ENCODE results near the gene APCDD1L. TPM values are rescaled to one million over a fixed set of nuclear protein-coding genes. Genes with fewer than 3 reads are reported as not detected.
A peak's percentile ranks its signal among the peaks of the same experiment; 100 is the strongest.

APCDD1L gene
- total RNA-seq, 4 donors from 2014 or later, result 0.23 to 1.2 (median 1.1) TPM

DNA sequence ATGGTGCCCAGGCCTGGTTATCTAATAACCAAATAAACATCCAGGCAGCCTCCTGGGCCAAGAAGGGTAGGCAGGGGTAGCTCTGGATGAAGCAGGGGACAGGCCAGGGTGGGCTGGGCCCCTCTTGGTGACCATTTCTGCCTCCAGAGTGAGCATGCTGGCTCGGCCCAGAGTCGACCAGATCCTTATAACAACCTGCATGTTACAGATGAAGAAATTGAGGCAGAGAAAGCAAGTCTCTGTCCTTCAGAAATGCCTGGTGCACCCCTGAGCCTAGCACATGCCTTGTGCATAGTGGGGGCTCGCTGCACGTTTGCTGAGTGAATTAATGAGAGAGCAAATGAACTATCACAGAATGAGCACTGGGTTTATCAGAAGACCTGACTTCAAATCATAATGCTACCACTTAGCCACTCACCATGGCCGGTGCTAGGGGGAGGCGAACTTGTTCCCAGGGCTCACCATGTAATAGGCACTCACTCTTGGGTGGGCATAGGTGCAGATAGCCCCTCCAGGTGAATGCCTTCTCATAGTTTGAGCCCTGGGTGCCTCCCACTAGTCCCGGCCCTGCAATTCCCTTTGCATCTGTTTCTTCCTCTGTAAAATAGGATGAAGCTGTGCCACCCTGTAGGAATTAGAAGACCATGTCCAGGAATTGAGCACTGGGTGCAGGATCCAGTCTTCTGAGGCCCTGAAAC lies 3.8 kb upstream of the APCDD1L start:
- H3K4me1 ChIP-seq, result peaks cover 12% of the 10 kb centered on the region
- H3K27ac ChIP-seq, result no peak overlapping the region
- H3K9me3 ChIP-seq, result no peaks in the 10 kb centered on the region
- WGBS, result 94% methylated on average over 5 of the region's 7 CpGs
- H3K27me3 ChIP-seq, result peaks cover 23% of the 10 kb centered on the region
- H3K4me3 ChIP-seq, result no peak overlapping the region
- no peak for DNase-seq (ENCODE audit: low spot score in 2 of 2)
- H3K36me3 ChIP-seq, result no peaks in the 10 kb centered on the region
- no peak for TF ChIP-seq EP300 (IDR thresholded peaks at IDR 0.05)
- no peak for TF ChIP-seq POLR2A (IDR thresholded peaks at IDR 0.05)
- no peak for TF ChIP-seq POLR2AphosphoS5 (IDR thresholded peaks at IDR 0.05)
- TF ChIP-seq, protein P1, sequence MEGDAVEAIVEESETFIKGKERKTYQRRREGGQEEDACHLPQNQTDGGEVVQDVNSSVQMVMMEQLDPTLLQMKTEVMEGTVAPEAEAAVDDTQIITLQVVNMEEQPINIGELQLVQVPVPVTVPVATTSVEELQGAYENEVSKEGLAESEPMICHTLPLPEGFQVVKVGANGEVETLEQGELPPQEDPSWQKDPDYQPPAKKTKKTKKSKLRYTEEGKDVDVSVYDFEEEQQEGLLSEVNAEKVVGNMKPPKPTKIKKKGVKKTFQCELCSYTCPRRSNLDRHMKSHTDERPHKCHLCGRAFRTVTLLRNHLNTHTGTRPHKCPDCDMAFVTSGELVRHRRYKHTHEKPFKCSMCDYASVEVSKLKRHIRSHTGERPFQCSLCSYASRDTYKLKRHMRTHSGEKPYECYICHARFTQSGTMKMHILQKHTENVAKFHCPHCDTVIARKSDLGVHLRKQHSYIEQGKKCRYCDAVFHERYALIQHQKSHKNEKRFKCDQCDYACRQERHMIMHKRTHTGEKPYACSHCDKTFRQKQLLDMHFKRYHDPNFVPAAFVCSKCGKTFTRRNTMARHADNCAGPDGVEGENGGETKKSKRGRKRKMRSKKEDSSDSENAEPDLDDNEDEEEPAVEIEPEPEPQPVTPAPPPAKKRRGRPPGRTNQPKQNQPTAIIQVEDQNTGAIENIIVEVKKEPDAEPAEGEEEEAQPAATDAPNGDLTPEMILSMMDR (IDR thresholded peaks at IDR 0.05), result no peak

DNA sequence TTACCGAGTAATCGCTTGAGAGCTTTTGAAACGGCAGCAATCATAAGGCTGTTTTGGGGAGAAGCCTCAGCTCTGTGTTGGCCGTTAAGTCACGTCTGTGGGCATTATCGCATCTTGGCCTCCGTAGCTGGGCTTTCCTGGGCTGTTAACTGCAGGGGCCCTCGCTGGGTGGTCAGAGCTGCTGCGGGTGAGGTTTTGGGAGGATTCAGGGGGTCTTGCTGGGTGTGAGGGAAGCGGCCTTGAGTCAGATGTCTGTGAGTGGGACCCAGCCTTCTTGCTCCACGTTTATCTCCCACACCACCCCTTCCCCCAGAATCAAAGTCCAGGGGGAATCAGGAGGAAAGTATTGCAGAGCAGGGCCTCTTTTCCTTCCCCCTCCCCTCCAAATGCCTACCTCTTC lies 3.2 kb upstream of the APCDD1L start:
- WGBS, result 71% methylated on average over 11 of the region's 11 CpGs
- no peak overlapping the region for H3K27ac ChIP-seq
- H3K4me3 ChIP-seq, result no peak overlapping the region
- DNase-seq (ENCODE audit: low spot score in 2 of 2), result no peak
- H3K27me3 ChIP-seq, result peaks cover 30% of the 10 kb centered on the region
- H3K9me3 ChIP-seq, result no peaks in the 10 kb centered on the region
- H3K4me1 ChIP-seq, result peaks cover 12% of the 10 kb centered on the region
- no peaks in the 10 kb centered on the region for H3K36me3 ChIP-seq
- TF ChIP-seq POLR2A (IDR thresholded peaks at IDR 0.05), result no peak
- TF ChIP-seq, protein P1 (IDR thresholded peaks at IDR 0.05), result no peak
- no peak for TF ChIP-seq POLR2AphosphoS5 (IDR thresholded peaks at IDR 0.05)
- TF ChIP-seq EP300 (IDR thresholded peaks at IDR 0.05), result no peak

DNA sequence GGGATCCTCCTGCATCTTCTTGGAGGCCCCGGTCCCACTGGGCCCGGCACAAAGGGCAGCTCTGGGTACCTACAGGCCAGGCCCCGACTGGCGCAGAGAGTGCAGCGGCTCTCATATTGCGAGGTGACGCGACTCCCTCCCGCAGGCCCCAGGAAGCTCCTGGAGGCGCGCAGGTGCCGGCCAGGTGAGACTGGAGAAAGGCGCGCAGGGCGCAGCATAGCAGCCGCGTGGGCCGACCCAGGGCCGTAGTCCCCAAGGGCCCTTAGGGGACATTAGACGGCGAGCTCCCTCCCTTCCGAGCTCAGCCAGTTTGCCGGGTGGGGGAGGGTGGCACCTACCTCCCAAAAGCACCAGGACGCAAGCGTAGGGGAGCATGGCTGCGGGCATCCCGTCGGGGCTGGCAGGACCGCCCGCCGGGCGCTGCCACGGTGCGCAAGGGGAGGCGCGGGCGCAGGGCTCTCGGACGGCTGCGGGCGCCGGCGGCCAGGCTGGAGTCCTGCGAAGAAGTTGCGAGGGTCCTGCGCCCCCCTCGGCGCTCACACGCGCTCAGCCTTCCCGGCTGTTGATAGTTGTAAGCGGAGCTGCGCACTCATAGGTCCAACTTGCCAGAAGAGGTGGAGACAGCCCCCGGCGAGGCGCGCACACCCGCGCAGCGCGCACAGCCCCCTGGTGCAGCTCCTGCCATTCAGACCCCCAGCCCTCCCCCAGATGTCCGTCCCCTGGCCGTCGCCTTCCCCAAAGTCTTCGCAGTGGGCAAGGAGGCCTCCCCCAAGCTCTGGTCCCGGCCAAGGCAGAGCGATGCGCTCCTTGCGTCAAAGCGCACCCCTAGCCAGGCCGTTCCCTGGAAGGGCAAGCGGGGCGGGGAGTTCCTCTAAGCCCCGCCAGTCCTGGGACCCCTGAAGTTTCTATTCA lies 622 bp downstream of the APCDD1L start:
- TF ChIP-seq POLR2A (IDR thresholded peaks at IDR 0.05) (no peak), POLR2AphosphoS5 (IDR thresholded peaks at IDR 0.05) (no peak), EP300 (IDR thresholded peaks at IDR 0.05) (no peak)
- TF ChIP-seq, protein P1 (IDR thresholded peaks at IDR 0.05), result no peak
- no peak for DNase-seq (ENCODE audit: low spot score in 2 of 2)
- WGBS, result 5% methylated on average over 21 of the region's 74 CpGs
- peak overlapping the region; percentile 40 for H3K4me3 ChIP-seq
- peaks cover 12% of the 10 kb centered on the region for H3K4me1 ChIP-seq
- no peaks in the 10 kb centered on the region for H3K9me3 ChIP-seq
- H3K27me3 ChIP-seq, result peaks cover 49% of the 10 kb centered on the region
- no peaks in the 10 kb centered on the region for H3K36me3 ChIP-seq
- H3K27ac ChIP-seq, result no peak overlapping the region

DNA sequence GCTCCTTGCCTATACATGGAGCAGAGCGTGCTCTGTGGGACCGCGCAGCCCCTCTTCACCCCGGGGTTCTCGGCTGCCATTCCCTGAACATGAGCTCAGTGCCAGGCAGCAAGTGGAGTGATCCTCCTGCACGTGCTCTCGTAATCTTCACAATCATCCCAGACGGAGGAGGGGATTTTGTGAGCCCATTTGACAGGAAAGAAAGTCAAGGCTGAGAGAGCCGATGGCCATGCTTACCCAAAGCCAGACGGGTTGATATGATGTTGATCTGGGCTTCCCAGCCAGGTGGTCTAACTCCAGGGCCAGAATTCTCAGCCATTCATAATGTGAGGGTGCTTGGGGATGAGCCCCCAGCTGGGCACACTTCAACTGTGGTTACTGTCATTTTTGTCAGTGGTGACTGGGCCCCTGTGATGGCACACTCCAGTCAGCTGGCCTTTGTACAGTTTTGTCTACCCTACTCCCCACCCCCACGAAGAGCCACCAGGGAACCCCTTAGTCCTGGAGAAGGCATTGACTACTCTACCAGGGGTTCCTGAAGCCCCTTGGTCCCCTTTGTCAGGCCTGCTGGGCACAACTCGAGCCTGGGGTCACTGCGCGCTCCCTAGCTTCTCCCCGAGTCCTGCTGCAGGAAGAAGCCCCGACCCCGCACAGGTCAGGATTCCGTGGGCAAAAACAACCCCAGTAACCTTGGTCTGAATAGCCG lies 1.5 kb downstream of the APCDD1L start:
- TF ChIP-seq, protein P1 (IDR thresholded peaks at IDR 0.05), result no peak
- TF ChIP-seq EP300 (IDR thresholded peaks at IDR 0.05) (no peak), POLR2A (IDR thresholded peaks at IDR 0.05) (no peak), POLR2AphosphoS5 (IDR thresholded peaks at IDR 0.05) (no peak)

More for the DNA sequence above, 1.5 kb downstream of the APCDD1L start:
- 68% methylated on average over 13 of the region's 19 CpGs for WGBS
- H3K36me3 ChIP-seq, result no peaks in the 10 kb centered on the region
- no peak overlapping the region for H3K4me3 ChIP-seq
- peaks cover 49% of the 10 kb centered on the region for H3K27me3 ChIP-seq
- H3K27ac ChIP-seq, result no peak overlapping the region
- no peaks in the 10 kb centered on the region for H3K9me3 ChIP-seq
- no peak for DNase-seq (ENCODE audit: low spot score in 2 of 2)
- peaks cover 12% of the 10 kb centered on the region for H3K4me1 ChIP-seq

All from suprapubic skin (tissue), 4 donors.